GM21619 (cell line): ENCODE data around the gene AHNAK.
"Not testable (repeated sequence)": the region's sequence is repeated elsewhere in the genome, so short reads cannot be mapped to it uniquely, and the experiment has no call there.

Experiments
- ATAC-seq: cut with Tn5 transposase; IDR thresholded peaks from one replicate; pipeline ENCODE4 v1.9.1; 2021; ENCODE audit not compliant: unreplicated experiment

Gene AHNAK

DNA sequence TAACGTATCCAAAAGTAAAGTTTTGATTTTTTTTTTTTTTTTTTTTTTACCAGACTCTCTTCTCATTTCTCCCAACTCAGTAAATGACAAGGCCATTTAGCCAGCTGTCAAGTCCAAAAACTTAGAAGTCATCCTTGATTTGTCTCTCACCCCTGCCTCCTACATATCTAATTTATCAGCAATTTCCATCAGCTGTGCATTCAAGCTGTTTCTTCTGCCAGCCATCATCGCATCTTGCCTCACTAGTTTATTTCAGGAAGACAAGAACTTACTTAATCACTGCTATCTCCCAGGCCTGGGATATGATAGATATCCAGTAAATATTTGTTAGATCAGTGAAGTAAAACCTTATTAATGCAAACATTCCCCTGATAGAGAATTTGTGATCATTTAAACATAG, 80.2 kb downstream of the AHNAK start:
- ATAC-seq, result no peak

DNA sequence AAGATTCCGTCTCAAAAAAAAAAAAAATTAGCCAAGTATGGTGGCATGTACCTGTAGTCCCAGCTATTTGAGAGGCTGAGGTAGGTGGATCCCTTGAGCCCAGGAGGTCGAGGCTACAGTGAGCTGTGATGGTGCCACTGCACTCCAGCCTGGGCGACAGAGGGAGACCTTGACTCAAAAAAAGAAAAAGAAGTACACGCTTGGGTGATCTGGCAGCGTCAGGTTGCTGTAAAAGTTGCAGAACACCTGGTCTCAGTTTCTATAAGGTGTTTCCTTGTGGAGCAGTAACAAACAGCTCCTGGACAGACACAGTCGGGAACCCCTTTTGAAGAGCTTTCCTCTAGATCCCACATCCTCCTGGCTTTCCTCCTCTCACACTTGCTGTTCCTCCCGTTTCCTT, 82.0 kb downstream of the AHNAK start:
- ATAC-seq, result no peak

DNA sequence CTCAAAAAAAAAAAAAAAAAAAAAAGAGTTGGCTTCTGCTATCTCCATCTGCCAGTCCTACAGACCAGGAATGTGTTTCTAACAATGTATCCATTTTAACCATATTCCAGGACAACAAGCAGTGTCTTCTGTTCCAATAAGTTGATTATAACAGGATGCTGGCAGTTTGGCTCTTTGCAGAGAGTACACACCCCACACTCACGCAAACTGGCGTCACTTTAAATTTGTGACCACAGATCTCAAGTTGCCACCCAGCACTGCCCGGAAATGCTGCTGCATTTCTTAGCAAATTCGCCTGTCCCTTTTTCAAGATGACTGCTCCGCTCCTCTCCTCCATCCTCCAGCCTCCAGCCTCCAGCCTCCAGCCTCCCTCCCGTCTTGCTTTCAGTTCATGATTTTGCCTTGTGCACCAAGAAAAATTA, 83.5 kb downstream of the AHNAK start:
- ATAC-seq, result no peak

DNA sequence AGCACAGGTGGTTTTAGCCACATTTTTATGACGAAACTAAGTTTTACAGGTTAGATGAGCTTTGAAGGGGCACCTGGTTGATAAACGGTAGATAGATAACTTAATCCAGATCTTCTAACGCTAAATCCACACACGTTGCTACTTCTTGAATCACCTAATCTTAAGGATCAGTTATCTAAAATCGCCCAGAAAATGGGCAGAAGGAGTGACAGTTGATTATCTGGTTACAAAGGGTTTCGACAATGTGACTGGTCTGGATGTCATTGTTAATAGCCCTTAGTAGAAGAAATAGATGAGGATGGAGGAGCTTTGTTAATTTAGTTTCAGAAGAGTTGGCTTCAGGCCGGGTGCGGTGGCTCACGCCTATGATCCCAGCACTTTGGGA, 84.1 kb downstream of the AHNAK start:
- ATAC-seq, result no peak

DNA sequence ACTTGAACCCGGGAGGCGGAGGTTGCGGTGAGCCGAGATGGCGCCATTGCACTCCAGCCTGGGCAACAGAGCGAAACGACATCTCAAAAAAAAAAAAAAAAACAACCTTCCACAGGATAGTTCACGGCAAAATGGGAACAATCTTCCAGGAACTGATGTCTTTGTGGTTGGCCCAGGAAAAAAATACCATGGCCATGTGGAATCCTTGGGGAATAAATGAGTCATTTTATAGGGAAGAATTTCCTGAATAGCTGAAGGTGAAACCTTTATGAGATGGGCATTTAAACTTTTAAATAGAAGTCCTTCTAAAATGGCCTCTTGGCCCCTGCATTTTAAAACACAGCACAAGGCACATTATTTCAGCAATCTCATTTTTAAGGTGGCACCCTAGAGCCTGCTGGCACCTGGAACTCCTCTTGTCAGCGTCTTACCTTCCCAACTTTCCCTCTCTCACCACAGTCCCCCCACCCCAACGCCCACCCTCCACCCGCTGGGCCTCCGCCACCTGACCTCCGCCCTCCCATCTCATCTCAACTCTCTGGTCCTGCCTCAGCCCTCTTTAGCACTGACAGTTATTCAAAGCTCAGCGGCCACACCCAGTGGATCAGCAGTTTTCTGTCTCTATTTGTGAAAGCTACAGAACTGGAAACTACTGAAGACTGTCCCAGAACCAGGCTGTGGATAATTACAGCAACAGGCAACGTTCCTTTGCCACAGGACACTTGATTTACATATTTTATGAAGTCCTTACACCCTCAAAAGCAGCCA, 84.7 kb downstream of the AHNAK start:
- ATAC-seq, result no peak

DNA sequence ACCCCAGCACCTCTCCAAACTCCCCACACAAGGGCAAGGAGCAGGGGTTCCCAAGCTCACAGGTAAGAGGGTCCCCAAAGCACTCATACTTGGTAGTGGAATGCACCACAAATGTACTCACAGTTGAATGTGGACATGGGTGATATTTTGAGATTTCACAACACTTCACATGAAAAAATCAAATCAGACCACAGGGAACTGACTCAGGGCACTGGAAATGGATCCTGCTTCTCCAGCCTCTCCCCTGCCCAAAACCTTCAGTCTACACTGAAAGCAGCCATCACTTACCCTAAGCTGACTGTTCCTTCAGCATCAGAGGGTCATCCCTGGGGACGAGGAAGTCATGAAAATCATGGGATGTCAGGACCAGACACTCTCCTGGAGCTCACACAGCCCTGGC, 87.5 kb downstream of the AHNAK start:
- no peak for ATAC-seq

DNA sequence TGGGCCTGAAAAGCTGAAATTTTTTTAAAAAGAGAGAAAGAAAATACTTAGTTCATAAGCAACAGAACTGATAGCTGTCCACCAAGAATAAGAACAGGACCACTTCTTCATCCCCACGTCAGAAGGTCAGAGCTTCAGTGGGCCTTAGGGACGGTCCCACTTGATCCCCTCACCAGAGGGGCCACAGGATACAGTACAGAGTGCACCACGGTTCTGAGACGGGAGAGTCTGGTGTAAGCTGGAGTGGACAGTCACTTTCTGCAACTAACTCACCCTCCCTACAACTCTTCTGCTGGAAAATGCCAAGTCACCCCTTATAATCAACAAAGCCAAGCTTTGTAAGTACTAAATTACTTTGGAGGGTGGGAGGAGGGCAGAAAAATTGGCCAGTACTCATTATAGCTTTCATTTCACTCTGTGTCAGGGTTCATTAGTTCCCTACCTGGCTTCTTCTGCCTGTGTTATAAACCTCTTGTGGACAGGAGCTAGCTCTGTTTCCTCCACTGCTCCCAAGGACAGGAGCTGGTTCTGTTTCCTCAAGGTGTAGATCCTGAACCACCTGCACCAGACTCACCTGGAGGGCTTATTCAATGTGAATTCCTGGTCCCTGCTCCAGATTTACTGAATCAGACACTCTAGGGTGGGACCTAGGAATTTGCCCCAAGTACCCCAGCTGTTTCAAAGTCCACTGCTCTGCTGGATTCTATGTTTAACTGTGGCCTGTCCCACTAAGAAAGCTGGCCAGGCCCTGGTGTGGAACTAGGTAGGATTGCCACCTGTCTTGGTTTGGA, 88.2 kb downstream of the AHNAK start:
- no peak for ATAC-seq

DNA sequence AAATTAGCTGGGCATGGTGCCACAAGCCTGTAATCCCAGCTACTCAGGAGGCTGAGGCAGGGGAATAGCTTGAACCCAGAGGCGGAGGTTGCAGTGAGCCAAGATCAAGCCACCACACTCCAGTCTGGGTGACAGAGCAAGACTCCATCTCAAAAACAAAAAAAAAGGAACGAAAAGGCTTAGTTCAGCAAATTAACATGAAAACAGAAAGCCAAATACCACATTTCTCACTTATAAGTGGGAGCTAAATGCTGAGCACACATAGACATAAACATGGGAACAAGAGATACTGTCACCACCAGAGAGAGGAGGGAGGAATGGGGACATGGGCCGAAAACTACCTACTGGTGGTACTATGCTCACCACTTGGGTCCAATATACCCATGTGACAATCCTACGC, 89.1 kb downstream of the AHNAK start:
- ATAC-seq, result no peak

DNA sequence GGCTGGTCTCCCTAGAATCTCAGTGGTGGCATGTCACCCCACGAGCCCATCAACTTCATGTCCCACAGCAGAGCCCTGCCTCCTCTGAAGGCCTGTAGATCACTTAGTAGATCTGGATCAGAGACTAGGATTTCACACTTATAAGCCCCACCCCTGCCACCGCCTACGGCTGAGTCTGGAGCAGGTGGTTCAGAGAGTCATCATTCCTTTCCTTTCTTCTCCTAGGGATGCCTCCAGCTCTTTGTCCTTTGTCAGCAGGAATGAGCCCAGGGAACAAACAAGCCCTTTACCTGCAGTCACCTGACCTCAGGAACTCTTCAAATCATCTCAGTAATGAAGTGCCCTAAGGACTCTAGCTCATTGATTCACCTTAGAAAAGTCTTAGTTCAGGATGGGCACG, 90.0 kb downstream of the AHNAK start:
- no peak for ATAC-seq

DNA sequence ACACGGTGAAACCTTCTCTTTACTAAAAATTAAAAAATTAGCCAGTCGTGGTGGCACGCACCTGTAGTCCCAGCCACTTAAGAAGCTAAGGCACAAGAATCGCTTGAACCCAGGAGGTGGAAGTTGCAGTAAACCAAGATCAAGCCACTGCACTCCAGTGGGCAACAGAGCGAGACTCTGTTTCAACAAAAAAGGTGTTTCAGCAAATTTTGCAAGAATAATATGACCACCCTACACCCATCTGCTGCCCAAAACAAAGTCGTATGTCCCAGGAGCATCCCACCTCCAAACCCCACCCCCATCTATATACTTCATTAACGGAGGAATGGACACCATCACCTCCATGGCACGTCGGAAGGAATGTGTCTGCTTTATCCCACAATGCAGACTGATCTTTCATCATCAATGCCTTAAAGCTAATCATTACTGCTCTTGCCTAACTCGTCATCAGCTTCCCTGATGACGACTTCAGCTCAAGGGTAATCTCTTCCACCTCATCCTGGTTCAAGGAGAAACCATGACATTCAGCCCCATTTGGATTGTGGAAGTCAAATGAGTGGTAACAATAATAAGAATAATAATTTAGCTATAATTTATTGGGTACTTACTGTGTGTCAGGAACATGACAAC, 93.7 kb downstream of the AHNAK start:
- no peak for ATAC-seq

DNA sequence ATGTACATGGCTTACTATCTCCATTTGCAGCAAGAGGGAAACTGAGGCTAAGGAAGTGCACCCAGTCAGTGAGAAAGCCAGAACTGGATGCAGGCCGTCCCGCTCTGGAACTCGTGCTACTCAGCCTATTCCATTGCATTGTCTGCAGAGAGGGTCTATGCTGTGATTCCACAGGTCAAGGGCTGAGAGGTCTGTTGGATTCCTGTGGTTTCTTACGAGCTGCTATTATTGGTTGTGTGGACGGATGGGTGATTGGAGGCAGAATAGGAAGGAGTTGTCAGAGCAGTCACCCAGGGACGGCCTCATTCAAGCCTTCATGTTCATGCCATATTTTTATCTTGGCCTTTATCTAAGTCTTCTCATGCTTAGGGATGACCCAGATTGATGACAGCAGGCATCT, 94.3 kb downstream of the AHNAK start:
- no peak for ATAC-seq

DNA sequence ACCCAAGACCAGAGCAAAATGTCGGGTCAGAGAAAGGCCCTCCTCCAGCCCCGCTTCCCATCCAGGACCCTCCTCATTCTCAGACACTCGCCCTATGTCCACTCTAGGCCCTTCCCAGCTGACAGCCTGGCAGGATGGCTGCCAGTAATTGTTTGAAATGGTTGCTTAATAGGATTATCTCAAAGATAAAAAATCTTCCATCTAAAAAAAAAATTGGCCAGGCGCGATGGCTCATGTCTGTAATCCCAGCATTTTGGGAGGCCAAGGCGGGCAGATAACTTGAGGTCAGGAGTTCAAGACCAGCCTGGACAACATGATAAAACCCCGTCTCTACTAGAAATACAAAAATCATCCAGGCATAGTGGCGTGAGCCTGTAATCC, 95.4 kb downstream of the AHNAK start:
- ATAC-seq, result no peak

DNA sequence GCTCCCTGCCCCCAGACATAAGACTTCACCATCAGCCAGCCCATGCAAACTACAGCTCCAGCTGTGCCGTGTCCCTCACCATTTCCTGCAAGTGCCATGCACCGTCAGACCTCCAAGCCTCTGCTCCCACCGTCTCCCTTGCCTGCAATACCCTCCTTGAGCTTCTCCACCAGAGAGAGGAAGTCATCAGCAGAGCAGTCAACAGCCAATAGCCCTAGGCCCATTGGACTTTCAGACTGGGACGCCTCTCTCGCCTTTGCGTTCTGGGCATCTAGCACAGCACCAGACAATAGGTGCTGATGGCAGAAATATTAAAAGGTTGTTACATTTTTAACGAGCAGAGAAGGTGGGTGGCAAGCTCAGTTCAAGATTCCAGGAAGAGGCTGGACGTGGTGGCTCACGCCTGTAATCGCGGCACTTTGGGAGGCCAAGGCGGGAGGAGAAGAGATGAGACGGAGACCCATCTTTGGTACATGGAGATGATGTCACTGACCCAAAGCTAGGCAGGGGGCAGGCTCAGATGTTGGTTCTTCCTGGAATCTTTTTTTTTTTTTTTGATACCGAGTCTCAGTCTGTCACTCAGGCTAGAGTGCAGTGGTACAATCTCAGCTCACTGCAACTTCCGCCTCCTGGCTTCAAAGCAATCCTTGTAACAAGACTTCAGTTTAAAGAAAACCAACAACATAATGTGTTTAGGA, 95.9 kb downstream of the AHNAK start:
- ATAC-seq, result no peak

DNA sequence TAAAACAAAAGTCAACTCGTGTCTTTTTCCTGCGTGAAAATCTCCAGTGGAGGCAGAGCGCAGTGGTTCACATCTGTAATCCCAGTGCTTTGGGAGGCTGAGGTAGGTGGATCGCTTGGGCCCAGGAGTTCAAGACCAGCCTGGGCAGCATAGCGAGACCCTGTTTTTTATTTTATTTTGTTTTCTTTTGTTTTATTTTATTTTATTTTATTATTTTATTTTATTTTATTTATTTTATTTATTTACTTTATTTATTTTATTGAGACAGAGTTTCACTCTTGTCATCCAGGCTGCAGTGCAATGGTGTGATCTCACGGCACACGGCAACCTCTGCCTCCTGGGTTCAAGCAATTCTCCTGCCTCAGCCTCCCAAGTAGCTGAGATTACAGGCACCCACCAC, 96.7 kb downstream of the AHNAK start:
- ATAC-seq, result not testable (repeated sequence)

DNA sequence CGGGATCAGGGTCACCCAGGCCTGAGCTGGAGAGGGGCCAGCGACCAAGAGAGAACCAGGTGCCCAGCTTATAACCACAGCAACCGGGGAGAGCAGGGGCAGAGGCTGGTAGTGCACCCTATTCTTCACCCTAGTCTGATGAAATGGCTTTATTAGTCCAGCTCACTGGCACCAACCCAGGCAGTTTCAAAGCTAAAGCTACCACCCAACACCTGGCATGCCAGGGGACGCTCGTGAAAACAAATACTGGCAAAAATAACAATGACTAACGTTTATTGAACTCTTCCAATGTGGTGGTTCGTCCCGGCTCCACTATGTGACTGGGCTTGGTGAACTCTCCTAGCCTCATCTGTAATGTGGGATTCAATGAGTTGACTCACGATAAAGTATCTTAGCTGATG, 97.2 kb downstream of the AHNAK start:
- no peak for ATAC-seq

DNA sequence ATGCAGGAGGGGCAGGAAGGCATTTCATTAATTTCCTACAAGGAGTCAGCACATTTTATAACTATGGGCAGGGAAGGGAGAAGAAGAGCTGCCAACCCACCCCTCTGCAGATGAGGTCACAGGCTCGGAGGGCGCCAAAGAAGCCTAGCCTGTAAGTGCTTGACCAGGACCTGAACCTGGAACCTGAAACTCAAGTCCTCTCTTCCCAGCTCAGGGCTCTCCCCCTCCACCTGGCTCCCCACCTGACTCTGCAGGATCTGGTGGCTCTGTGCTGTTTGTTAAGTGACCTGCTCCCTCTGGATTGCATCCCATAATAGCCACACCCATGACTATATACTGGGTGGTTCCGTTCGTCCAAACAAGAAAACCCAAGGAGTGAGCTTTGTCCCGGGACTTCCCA, 100.5 kb downstream of the AHNAK start:
- ATAC-seq, result no peak

DNA sequence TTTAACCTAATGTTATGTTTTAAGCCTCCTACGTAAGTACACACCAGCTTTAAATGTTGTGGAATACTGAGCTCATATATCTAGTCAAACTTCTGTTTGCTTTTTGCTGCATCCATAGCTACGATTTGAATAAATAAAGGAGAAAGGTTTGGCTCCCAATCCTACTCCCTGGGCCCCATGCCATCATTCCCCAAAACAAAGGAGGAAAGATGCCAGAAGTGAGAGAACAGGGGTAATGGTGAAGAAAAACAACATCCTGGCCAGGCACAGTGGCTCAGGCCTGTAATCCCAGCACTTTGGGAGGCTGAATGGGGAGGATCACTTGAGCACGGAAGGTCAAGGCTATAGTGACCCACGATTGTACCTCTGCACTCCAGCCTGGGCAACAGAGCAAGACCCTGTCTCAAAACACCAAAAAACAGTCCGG, 101.3 kb downstream of the AHNAK start:
- ATAC-seq, result no peak

DNA sequence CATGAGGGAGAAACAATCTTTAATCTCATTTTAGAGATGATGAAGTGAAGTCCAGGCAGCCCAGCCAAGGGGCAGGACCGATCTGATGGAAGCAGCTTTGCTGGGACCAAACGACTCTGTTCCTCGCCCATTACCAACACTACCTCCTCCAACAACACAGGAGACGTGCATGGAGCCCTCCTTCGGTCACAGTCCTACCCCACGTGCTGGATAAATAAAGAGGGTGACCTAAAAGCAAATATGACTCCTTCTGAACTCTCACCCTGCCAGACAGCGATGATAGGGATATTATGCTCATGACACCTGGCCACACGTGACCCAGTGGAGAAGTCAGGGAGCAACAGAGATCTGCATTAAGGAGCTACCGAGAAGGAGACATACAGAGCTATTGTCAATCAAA, 101.8 kb downstream of the AHNAK start:
- ATAC-seq, result no peak

DNA sequence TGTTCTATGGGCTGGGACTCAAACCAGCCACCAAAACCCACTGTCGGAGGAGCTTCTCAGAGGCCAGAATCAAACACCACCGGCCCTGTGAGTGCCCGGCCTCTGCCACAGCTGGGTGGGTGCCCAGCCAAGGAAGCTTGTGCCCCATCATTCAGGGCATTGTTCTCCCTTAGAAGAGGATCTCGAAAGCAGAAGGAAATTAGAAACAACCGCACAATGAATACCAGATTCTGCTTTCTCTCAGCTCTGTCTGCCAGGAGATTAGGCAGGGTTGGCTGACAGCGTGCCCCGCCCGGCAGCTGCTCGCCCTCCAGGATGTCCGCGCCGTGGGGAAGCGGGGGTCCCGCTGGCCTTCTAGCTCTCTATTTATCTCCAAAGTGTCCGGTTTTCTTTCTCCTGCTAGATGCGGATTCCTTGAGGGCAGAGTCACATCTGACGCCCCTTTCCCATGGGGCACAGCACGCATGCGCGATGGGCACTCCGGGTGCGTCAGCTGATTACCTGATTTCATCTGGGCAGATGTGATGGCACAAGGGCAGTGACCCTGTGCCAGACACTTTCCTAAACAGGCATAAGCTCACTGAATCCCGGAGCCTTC, 102.3 kb downstream of the AHNAK start:
- no peak for ATAC-seq

DNA sequence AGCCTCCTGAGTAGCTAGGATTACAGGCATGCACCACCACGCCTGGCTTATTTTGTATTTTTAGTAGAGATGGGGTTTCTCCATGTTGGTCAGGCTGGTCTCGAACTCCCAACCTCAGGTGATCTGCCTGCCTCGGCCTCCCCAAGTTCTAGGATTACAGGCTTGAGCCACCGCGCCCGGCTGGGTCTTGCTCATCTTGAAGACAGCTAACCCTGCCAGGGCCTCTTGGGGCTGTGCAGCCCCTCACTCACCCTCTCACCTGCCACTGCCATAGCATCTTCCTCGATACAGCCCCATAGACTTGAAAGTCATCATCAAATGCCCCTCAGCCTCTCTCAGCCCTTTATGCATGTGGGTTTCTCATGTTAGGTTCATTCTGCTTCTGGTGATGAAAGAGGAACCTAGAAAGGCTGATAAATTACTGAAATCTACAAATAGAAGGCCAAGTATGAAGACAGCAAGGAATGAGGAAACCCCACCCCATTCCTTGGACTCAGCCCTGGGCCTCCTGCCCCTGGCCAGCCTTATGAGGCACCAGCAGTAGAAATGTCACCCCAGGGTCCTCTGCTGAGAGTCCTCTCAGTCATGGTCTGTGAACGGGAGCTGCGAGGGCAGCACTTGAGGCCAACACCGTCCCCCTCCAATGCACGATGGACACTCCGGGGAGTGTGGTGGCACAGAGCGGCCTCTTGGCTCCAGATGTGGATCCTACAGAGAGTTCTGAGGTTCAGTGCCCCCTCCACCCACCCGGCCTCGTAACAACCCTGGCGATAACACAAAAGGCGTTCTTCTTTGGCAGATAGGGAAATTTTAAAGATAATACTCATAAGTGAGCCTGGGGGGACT, 103.0 kb downstream of the AHNAK start:
- ATAC-seq, result no peak
